ENCODE measurements around the gene ART5. TPM values are rescaled to one million over a fixed set of nuclear protein-coding genes. Genes with fewer than 3 reads are reported as not detected.

The ART5 gene
- total and polyA plus RNA-seq, 2 experiments from 2014 or later, result 6.4 to 12.9 TPM

DNA sequence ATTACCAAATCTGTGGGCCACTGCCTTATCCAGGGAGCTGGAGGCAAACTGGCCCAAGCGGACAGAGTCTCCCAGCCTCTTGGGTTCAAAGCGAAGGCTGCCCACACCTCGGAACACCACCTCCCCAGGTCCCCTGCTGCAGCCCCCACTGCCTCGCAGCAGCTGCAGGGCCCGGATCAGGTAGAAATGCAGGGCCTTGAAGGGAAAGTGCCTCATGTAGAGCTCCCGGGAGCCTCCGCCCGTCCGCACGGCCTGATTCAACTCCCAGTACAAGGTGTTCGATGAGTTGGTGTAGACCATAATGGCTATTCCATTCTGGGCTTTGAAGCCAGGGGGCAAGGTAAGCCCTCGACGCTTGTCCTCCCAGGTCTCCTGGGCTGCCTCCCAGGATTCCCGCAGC, 2.0 kb downstream of the ART5 start (continued):
- TF ChIP-seq, protein P1, sequence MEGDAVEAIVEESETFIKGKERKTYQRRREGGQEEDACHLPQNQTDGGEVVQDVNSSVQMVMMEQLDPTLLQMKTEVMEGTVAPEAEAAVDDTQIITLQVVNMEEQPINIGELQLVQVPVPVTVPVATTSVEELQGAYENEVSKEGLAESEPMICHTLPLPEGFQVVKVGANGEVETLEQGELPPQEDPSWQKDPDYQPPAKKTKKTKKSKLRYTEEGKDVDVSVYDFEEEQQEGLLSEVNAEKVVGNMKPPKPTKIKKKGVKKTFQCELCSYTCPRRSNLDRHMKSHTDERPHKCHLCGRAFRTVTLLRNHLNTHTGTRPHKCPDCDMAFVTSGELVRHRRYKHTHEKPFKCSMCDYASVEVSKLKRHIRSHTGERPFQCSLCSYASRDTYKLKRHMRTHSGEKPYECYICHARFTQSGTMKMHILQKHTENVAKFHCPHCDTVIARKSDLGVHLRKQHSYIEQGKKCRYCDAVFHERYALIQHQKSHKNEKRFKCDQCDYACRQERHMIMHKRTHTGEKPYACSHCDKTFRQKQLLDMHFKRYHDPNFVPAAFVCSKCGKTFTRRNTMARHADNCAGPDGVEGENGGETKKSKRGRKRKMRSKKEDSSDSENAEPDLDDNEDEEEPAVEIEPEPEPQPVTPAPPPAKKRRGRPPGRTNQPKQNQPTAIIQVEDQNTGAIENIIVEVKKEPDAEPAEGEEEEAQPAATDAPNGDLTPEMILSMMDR (conservative IDR thresholded peaks at IDR 0.05; ENCODE audit: low read depth in 2 of 2), result no peak
- TF ChIP-seq EZH2 (IDR thresholded peaks at IDR 0.05; ENCODE audit: low read depth, unreplicated experiment), result no peak
- no peak for TF ChIP-seq POLR2AphosphoS5 (IDR thresholded peaks at IDR 0.05; ENCODE audit: low read depth)
- TF ChIP-seq, protein P2, sequence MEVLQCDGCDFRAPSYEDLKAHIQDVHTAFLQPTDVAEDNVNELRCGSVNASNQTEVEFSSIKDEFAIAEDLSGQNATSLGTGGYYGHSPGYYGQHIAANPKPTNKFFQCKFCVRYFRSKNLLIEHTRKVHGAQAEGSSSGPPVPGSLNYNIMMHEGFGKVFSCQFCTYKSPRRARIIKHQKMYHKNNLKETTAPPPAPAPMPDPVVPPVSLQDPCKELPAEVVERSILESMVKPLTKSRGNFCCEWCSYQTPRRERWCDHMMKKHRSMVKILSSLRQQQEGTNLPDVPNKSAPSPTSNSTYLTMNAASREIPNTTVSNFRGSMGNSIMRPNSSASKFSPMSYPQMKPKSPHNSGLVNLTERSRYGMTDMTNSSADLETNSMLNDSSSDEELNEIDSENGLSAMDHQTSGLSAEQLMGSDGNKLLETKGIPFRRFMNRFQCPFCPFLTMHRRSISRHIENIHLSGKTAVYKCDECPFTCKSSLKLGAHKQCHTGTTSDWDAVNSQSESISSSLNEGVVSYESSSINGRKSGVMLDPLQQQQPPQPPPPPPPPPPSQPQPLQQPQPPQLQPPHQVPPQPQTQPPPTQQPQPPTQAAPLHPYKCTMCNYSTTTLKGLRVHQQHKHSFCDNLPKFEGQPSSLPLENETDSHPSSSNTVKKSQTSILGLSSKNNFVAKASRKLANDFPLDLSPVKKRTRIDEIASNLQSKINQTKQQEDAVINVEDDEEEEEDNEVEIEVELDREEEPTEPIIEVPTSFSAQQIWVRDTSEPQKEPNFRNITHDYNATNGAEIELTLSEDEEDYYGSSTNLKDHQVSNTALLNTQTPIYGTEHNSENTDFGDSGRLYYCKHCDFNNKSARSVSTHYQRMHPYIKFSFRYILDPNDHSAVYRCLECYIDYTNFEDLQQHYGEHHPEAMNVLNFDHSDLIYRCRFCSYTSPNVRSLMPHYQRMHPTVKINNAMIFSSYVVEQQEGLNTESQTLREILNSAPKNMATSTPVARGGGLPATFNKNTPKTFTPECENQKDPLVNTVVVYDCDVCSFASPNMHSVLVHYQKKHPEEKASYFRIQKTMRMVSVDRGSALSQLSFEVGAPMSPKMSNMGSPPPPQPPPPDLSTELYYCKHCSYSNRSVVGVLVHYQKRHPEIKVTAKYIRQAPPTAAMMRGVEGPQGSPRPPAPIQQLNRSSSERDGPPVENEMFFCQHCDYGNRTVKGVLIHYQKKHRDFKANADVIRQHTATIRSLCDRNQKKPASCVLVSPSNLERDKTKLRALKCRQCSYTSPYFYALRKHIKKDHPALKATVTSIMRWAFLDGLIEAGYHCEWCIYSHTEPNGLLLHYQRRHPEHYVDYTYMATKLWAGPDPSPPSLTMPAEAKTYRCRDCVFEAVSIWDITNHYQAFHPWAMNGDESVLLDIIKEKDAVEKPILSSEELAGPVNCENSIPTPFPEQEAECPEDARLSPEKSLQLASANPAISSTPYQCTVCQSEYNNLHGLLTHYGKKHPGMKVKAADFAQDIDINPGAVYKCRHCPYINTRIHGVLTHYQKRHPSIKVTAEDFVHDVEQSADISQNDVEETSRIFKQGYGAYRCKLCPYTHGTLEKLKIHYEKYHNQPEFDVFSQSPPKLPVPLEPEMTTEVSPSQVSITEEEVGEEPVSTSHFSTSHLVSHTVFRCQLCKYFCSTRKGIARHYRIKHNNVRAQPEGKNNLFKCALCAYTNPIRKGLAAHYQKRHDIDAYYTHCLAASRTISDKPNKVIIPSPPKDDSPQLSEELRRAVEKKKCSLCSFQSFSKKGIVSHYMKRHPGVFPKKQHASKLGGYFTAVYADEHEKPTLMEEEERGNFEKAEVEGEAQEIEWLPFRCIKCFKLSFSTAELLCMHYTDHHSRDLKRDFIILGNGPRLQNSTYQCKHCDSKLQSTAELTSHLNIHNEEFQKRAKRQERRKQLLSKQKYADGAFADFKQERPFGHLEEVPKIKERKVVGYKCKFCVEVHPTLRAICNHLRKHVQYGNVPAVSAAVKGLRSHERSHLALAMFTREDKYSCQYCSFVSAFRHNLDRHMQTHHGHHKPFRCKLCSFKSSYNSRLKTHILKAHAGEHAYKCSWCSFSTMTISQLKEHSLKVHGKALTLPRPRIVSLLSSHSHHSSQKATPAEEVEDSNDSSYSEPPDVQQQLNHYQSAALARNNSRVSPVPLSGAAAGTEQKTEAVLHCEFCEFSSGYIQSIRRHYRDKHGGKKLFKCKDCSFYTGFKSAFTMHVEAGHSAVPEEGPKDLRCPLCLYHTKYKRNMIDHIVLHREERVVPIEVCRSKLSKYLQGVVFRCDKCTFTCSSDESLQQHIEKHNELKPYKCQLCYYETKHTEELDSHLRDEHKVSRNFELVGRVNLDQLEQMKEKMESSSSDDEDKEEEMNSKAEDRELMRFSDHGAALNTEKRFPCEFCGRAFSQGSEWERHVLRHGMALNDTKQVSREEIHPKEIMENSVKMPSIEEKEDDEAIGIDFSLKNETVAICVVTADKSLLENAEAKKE (CRISPR knock-in tag; IDR thresholded peaks at IDR 0.05), result no peak
- TF ChIP-seq NANOG (IDR thresholded peaks at IDR 0.05; ENCODE audit: borderline replicate concordance), result no peak

DNA sequence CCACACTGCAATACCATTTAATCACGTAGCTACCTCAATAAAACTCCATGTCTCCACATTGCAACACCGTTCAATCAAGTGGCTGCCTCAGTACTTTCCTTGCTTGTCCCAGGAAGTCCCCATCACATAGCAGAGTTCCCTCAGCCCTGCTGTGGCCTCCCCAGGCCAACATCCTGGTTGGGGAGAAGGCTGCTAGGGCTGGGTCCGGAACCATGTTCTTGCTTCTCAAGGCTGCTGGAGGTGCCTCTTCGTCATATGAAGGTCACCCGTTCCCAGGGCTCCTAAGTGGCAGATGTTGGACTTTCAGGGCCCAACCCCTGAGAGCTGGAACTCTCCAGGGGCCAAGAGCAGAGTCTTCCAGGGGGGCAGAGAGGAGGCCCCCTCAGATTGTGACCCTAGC, 3.3 kb downstream of the ART5 start:
- Mint-ChIP-seq H3K27ac (no peak overlapping the region), H3K4me1 (peaks cover 8% of the 10 kb centered on the region; the same call in 2 of the 3 replicates), H3K27me3 (ENCODE audit: insufficient read depth, low read depth, poor library complexity) (peaks cover 33% of the 10 kb centered on the region), H3K36me3 (ENCODE audit: low read depth) (peaks cover 7% of the 10 kb centered on the region; the same call in 2 of the 3 replicates), H3K4me3 (no peak overlapping the region), H3K9me3 (peaks cover 4% of the 10 kb centered on the region; the same call in 2 of the 3 replicates)
- Histone ChIP-seq H3K27ac (ENCODE audit: low read depth) (no peak overlapping the region), H2AFZ (no peak overlapping the region), H3K9me2 (ENCODE audit: insufficient read depth) (no peaks in the 10 kb centered on the region), H3K36me3 (ENCODE audit: insufficient read depth) (no peaks in the 10 kb centered on the region), H3K79me2 (replicated peaks; ENCODE audit: insufficient read depth) (no peaks in the 10 kb centered on the region), H3K4me3 (no peak overlapping the region), H3K27me3 (ENCODE audit: insufficient read depth) (peaks cover 8% of the 10 kb centered on the region; the same call in 1 of the 2 replicates), H3K4me1 (ENCODE audit: insufficient read depth) (no peaks in the 10 kb centered on the region; the same call in 1 of the 2 replicates), H4K20me1 (replicated peaks; ENCODE audit: insufficient read depth) (no peaks in the 10 kb centered on the region), H3K4me2 (no peak overlapping the region), H3F3A (replicated peaks; ENCODE audit: low read depth) (peaks cover 12% of the 10 kb centered on the region; the same call in 1 of the 2 replicates)
- ATAC-seq (no peak), DNase-seq (ENCODE audit: low spot score) (no peak)
- TF ChIP-seq POLR2AphosphoS5 (IDR thresholded peaks at IDR 0.05; ENCODE audit: low read depth), result no peak
- no peak for TF ChIP-seq JUNB (IDR thresholded peaks at IDR 0.05; ENCODE audit: unreplicated experiment)
- TF ChIP-seq EZH2 (IDR thresholded peaks at IDR 0.05; ENCODE audit: low read depth, unreplicated experiment), result no peak
- TF ChIP-seq CREB1 (CRISPR knock-in tag; IDR thresholded peaks at IDR 0.05; ENCODE audit: low read depth), result no peak
- TF ChIP-seq, protein P2 (CRISPR knock-in tag; IDR thresholded peaks at IDR 0.05), result no peak

All from GM23338 (cell line).